Bronchial epithelial cell (primary cell): ENCODE results near the gene REPS2. TPM values are rescaled to one million over a fixed set of nuclear protein-coding genes. Genes with fewer than 3 reads are reported as not detected.
A peak's percentile ranks its signal among the peaks of the same experiment; 100 is the strongest.

Experiments
- DNase-seq: peaks from one replicate; pipeline ENCODE4 v3.0.0-alpha.2; 2010; ENCODE audit warnings: low read depth
- FAIRE-seq: peaks from 2 replicates; lab custom pipeline; 2011; peaks lifted over from hg19 to GRCh38; lab: Jason Lieb, UNC
- H3K27me3 ChIP-seq: 2 replicates; pipeline ENCODE4 v1.5.1; 2011; ENCODE audit warnings: low read length; ENCODE audit not compliant: control insufficient read depth, insufficient read depth
- H3K36me3 ChIP-seq: 2 replicates; pipeline ENCODE4 v1.5.1; 2011; ENCODE audit warnings: low read length; ENCODE audit not compliant: control insufficient read depth, insufficient read depth
- H3K4me3 ChIP-seq: 2 replicates; pipeline ENCODE4 v1.5.1; 2011; ENCODE audit warnings: mild to moderate bottlenecking, low read depth, low read length, control low read depth
- CTCF ChIP-seq: IDR thresholded peaks from 2 replicates; pipeline ENCODE4 v1.5.1; 2011; ENCODE audit warnings: mild to moderate bottlenecking, moderate library complexity, low read length, control low read depth, inconsistent platforms; ENCODE audit not compliant: insufficient read depth, severe bottlenecking
- total RNA-seq: library from RNA; depleted of rRNA; stranded (reverse); fragments of >200 nt; gene quantifications from 2 replicates; pipeline ENCODE4 v1.2.1, GENCODE V29; 2014

Gene REPS2
- total RNA-seq, 1 donor from 2014 or later: 0.79 TPM

GRCh38 chrX:17098516-17099247, 152.2 kb downstream of the REPS2 start:
- no peak overlapping the region for H3K4me3 ChIP-seq
- TF ChIP-seq CTCF: no peak
- FAIRE-seq: no peak
- no peaks in the 10 kb centered on the region for H3K27me3 ChIP-seq
- no peaks in the 10 kb centered on the region for H3K36me3 ChIP-seq
- DNase-seq: no peak

- no peak for TF ChIP-seq CTCF
- H3K4me3 ChIP-seq: no peak overlapping the region
- DNase-seq: no peak
- H3K27me3 ChIP-seq: no peaks in the 10 kb centered on the region
- FAIRE-seq: no peak
- no peaks in the 10 kb centered on the region for H3K36me3 ChIP-seq
Measured at GRCh38 chrX:17104433-17104832, 158.0 kb downstream of the REPS2 start.

GRCh38 chrX:17120816-17121215, 174.4 kb downstream of the REPS2 start:
- FAIRE-seq (no peak), DNase-seq (no peak)
- Histone ChIP-seq H3K27me3 (no peaks in the 10 kb centered on the region), H3K36me3 (no peaks in the 10 kb centered on the region), H3K4me3 (no peak overlapping the region)
- TF ChIP-seq CTCF: no peak

- DNase-seq: peak; percentile 12
- FAIRE-seq: no peak
- Histone ChIP-seq H3K36me3 (no peaks in the 10 kb centered on the region), H3K4me3 (no peak overlapping the region), H3K27me3 (no peaks in the 10 kb centered on the region)
- TF ChIP-seq CTCF: no peak
Measured at GRCh38 chrX:17154001-17154400, 207.5 kb downstream of the REPS2 start.

GRCh38 chrX:17160975-17161374, 214.5 kb downstream of the REPS2 start:
- DNase-seq (no peak), FAIRE-seq (no peak)
- no peaks in the 10 kb centered on the region for H3K36me3 ChIP-seq
- no peaks in the 10 kb centered on the region for H3K27me3 ChIP-seq
- no peak for TF ChIP-seq CTCF
- no peak overlapping the region for H3K4me3 ChIP-seq

- DNase-seq: no peak
- no peak for FAIRE-seq
- no peaks in the 10 kb centered on the region for H3K36me3 ChIP-seq
- H3K4me3 ChIP-seq: no peak overlapping the region
- H3K27me3 ChIP-seq: no peaks in the 10 kb centered on the region
- TF ChIP-seq CTCF: no peak
Measured at GRCh38 chrX:17161991-17162390, 215.5 kb downstream of the REPS2 start.
